Measurements from ENCODE around the gene ZBTB20. TPM values are rescaled to one million over a fixed set of nuclear protein-coding genes. Genes with fewer than 3 reads are reported as not detected.

Gene ZBTB20
- total and polyA plus RNA-seq, 10 donors = 0.32 to 89.7 (median 71.8) TPM

GRCh38 chr3:114484919-114485318 is 662.2 kb downstream of the ZBTB20 start:
- Histone ChIP-seq H3K27me3 (replicated peaks in 1 of 7) (no peaks in the 10 kb centered on the region), H3K4me1 (peaks cover 0 to 21% (median 9%) of the 10 kb centered on the region in 6 donors), H3K27ac (no peak overlapping the region), H3K9me3 (no peaks in the 10 kb centered on the region), H3K36me3 (peaks cover 0 to 7% (median 0%) of the 10 kb centered on the region in 6 donors), H3K4me3 (no peak overlapping the region)
- 84 to 92% (median 88%) methylated on average over 3 of the region's 3 CpGs for WGBS, 5 donors
- no peak for TF ChIP-seq POLR2AphosphoS5 (IDR thresholded peaks at IDR 0.05)
- no peak for TF ChIP-seq CTCF (IDR thresholded peaks at IDR 0.05 in 8 of 11, conservative IDR thresholded peaks at IDR 0.05 in 3 of 11)
- no peak for TF ChIP-seq POLR2A (IDR thresholded peaks at IDR 0.05)
- intact Hi-C loops (cut with DNase I; ENCODE audit: low total_unique reads) = no loop called here
- no peak for DNase-seq

- no peaks in the 10 kb centered on the region for H3K9me3 ChIP-seq
- peaks cover 0 to 21% (median 9%) of the 10 kb centered on the region in 6 donors for H3K4me1 ChIP-seq
- TF ChIP-seq POLR2A (IDR thresholded peaks at IDR 0.05) (no peak), CTCF (IDR thresholded peaks at IDR 0.05 in 8 of 11, conservative IDR thresholded peaks at IDR 0.05 in 3 of 11) (no peak), POLR2AphosphoS5 (IDR thresholded peaks at IDR 0.05) (no peak)
Measured at GRCh38 chr3:114481113-114481512, 666.0 kb downstream of the ZBTB20 start.

GRCh38 chr3:114480442-114480841 is 666.6 kb downstream of the ZBTB20 start:
- Histone ChIP-seq H3K27ac (no peak overlapping the region), H3K27me3 (replicated peaks in 1 of 7) (no peaks in the 10 kb centered on the region), H3K9me3 (no peaks in the 10 kb centered on the region), H3K4me3 (no peak overlapping the region), H3K4me1 (peaks cover 0 to 21% (median 9%) of the 10 kb centered on the region in 6 donors), H3K36me3 (no peaks in the 10 kb centered on the region)
- TF ChIP-seq CTCF (IDR thresholded peaks at IDR 0.05 in 8 of 11, conservative IDR thresholded peaks at IDR 0.05 in 3 of 11) (no peak), POLR2AphosphoS5 (IDR thresholded peaks at IDR 0.05) (no peak), POLR2A (IDR thresholded peaks at IDR 0.05) (no peak)
- no peak for DNase-seq
- intact Hi-C loops (cut with DNase I; ENCODE audit: low total_unique reads) = no loop called here
- 76 to 91% (median 88%) methylated on average over 3 of the region's 3 CpGs for WGBS, 5 donors

More at GRCh38 chr3:114481113-114481512, 666.0 kb downstream of the ZBTB20 start:
- Histone ChIP-seq H3K36me3 (no peaks in the 10 kb centered on the region), H3K4me3 (no peak overlapping the region), H3K27me3 (replicated peaks in 1 of 7) (no peaks in the 10 kb centered on the region), H3K27ac (no peak overlapping the region)
- no peak for DNase-seq
- WGBS, 5 donors = 75 to 87% (median 82%) methylated on average over 7 of the region's 7 CpGs
- intact Hi-C loops (cut with DNase I; ENCODE audit: low total_unique reads) = no loop called here

GRCh38 chr3:114478801-114479200 is 668.3 kb downstream of the ZBTB20 start:
- intact Hi-C loops (cut with DNase I; ENCODE audit: low total_unique reads) = no loop called here
- Histone ChIP-seq H3K4me1 (peaks cover 0 to 14% (median 4%) of the 10 kb centered on the region in 6 donors), H3K4me3 (no peak overlapping the region), H3K27me3 (replicated peaks in 1 of 7) (no peaks in the 10 kb centered on the region), H3K9me3 (no peaks in the 10 kb centered on the region), H3K36me3 (no peaks in the 10 kb centered on the region), H3K27ac (no peak overlapping the region)
- no peak for DNase-seq
- no peak for TF ChIP-seq CTCF (IDR thresholded peaks at IDR 0.05 in 8 of 11, conservative IDR thresholded peaks at IDR 0.05 in 3 of 11)
- TF ChIP-seq POLR2A (IDR thresholded peaks at IDR 0.05) = no peak
- TF ChIP-seq POLR2AphosphoS5 (IDR thresholded peaks at IDR 0.05) = no peak

Measured in spleen (tissue), 11 donors.